ENCODE measurements around the gene CDK17.
"Not testable (repeated sequence)": the region's sequence is repeated elsewhere in the genome, so short reads cannot be mapped to it uniquely, and the experiment has no call there.

GRCh38 chr12:96315741-96316481 is 84.3 kb downstream of the CDK17 start:
- not testable (repeated sequence) for TF ChIP-seq POLR2AphosphoS5 (IDR thresholded peaks at IDR 0.05; ENCODE audit: low read depth, low read length); CTCF (IDR thresholded peaks at IDR 0.05 in 2 of 3, conservative IDR thresholded peaks at IDR 0.05 in 1 of 3; ENCODE audit: borderline replicate concordance in 1 of 3, insufficient read depth in 1 of 3, low read depth in 2 of 3, low read length in 2 of 3); RAD21 (IDR thresholded peaks at IDR 0.05; ENCODE audit: low read depth); POLR2A (IDR thresholded peaks at IDR 0.05; ENCODE audit: borderline replicate concordance, extremely low read depth, insufficient read depth, insufficient read length); ZBTB33 (IDR thresholded peaks at IDR 0.05; ENCODE audit: extremely low read depth, insufficient replicate concordance, low read length); EZH2 (IDR thresholded peaks at IDR 0.05); TCF7L2 (IDR thresholded peaks at IDR 0.05; ENCODE audit: borderline replicate concordance, extremely low read depth, insufficient read depth, insufficient read length); ZFX (IDR thresholded peaks at IDR 0.05); ZNF274 (IDR thresholded peaks at IDR 0.05; ENCODE audit: low read depth, low read length)

Measured in HCT116 (cell line).